ENCODE data around the gene OCIAD2.

DNA sequence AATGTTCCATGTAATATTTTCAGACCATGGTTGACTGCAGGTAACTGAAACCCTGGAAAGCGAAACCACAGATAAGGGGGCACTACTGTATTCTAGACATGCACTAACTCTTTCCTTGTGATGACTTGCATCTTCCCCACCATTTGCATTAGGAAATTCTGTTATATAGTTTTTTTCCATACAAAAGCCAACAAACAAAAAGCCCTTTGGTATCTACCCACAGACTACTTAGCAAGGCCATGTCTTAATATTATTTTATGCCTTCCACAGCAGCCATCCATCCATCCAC is 52.2 kb downstream of the OCIAD2 start:
- TF ChIP-seq POLR2A (IDR thresholded peaks at IDR 0.05) (no peak), CTCF (IDR thresholded peaks at IDR 0.05) (no peak), POLR2AphosphoS5 (IDR thresholded peaks at IDR 0.05) (no peak), EP300 (IDR thresholded peaks at IDR 0.05; ENCODE audit: low read depth) (no peak)
